ENCODE data around the gene FADS2. TPM values are rescaled to one million over a fixed set of nuclear protein-coding genes. Genes with fewer than 3 reads are reported as not detected.

Gene FADS2
- total RNA-seq, 1 donor from 2014 or later = 37.6 TPM

- intact Hi-C loops (cut with DNase I) = no loop called here
- no peak for TF ChIP-seq CTCF (IDR thresholded peaks at IDR 0.05)
- Histone ChIP-seq H3K9me3 (no peaks in the 10 kb centered on the region), H3K27ac (no peak overlapping the region), H3K4me1 (peaks cover 0 to 1% of the 10 kb centered on the region in 2 donors), H3K4me3 (no peak overlapping the region), H3K36me3 (peaks cover 14 to 52% of the 10 kb centered on the region in 2 donors), H3K27me3 (no peaks in the 10 kb centered on the region)
- no peak for DNase-seq (ENCODE audit: low spot score in 2 of 2)
Observed at GRCh38 chr11:61903845-61904244, 75.7 kb downstream of the FADS2 start.

GRCh38 chr11:61904539-61905048, 76.5 kb downstream of the FADS2 start:
- Histone ChIP-seq H3K36me3 (peaks cover 14 to 52% of the 10 kb centered on the region in 2 donors), H3K27ac (no peak overlapping the region)
- intact Hi-C loops (cut with DNase I) = no loop called here

GRCh38 chr11:61905067-61905696, 77.1 kb downstream of the FADS2 start:
- DNase-seq (ENCODE audit: low spot score in 2 of 2) = no peak
- intact Hi-C loops (cut with DNase I) = no loop called here
- Histone ChIP-seq H3K27me3 (no peaks in the 10 kb centered on the region), H3K36me3 (peaks cover 14 to 52% of the 10 kb centered on the region in 2 donors), H3K4me1 (peaks cover 0 to 6% of the 10 kb centered on the region in 2 donors), H3K4me3 (no peak overlapping the region), H3K9me3 (no peaks in the 10 kb centered on the region), H3K27ac (no peak overlapping the region)
- TF ChIP-seq CTCF (IDR thresholded peaks at IDR 0.05) = no peak

More at GRCh38 chr11:61904539-61905048, 76.5 kb downstream of the FADS2 start:
- Histone ChIP-seq H3K9me3 (no peaks in the 10 kb centered on the region), H3K4me3 (no peak overlapping the region), H3K4me1 (peaks cover 0 to 6% of the 10 kb centered on the region in 2 donors), H3K27me3 (no peaks in the 10 kb centered on the region)
- no peak for TF ChIP-seq CTCF (IDR thresholded peaks at IDR 0.05)
- no peak for DNase-seq (ENCODE audit: low spot score in 2 of 2)

GRCh38 chr11:61905801-61906521, 77.9 kb downstream of the FADS2 start:
- Histone ChIP-seq H3K36me3 (peaks cover 14 to 50% of the 10 kb centered on the region in 2 donors), H3K27ac (no peak overlapping the region), H3K9me3 (no peaks in the 10 kb centered on the region), H3K27me3 (no peaks in the 10 kb centered on the region), H3K4me3 (no peak overlapping the region), H3K4me1 (peaks cover 0 to 6% of the 10 kb centered on the region in 2 donors)
- TF ChIP-seq CTCF (IDR thresholded peaks at IDR 0.05) = no peak
- intact Hi-C loops (cut with DNase I) = no loop called here
- DNase-seq (ENCODE audit: low spot score in 2 of 2) = no peak

GRCh38 chr11:61906522-61906909, 78.4 kb downstream of the FADS2 start:
- Histone ChIP-seq H3K36me3 (peaks cover 14 to 45% of the 10 kb centered on the region in 2 donors), H3K4me3 (no peak overlapping the region), H3K27me3 (no peaks in the 10 kb centered on the region), H3K27ac (no peak overlapping the region), H3K9me3 (no peaks in the 10 kb centered on the region), H3K4me1 (peaks cover 0 to 6% of the 10 kb centered on the region in 2 donors)
- no peak for TF ChIP-seq CTCF (IDR thresholded peaks at IDR 0.05)
- intact Hi-C loops (cut with DNase I) = no loop called here
- no peak for DNase-seq (ENCODE audit: low spot score in 2 of 2)

Data from ascending aorta (tissue), 2 donors.